Gastroesophageal sphincter (tissue), 4 donors: ENCODE data around the gene CCDC172. TPM values are rescaled to one million over a fixed set of nuclear protein-coding genes. Genes with fewer than 3 reads are reported as not detected.

Experiments
- ATAC-seq: fragments of 150-250 bp; one replicate; pipeline ENCODE4 v1.9.1; 2016; ENCODE audit warnings: mild to moderate bottlenecking, moderate library complexity
- H3K27ac ChIP-seq, 4 donors: fragments of 200-600 bp; sonication (generic) in 3 of 4; 1 replicate in 3 of 4; 2 replicates in 1 of 4; pipeline ENCODE4 v1.5.1; 2016 to 2019
- H3K27me3 ChIP-seq: fragments of 200-600 bp; sonication (generic); one replicate; pipeline ENCODE4 v1.5.1; 2019
- H3K36me3 ChIP-seq, 2 donors: fragments of 200-600 bp; sonication (generic); one replicate each; pipeline ENCODE4 v1.5.1; 2019; ENCODE audit warnings: control low read depth in 1 of 2
- H3K4me1 ChIP-seq, 3 donors: fragments of 200-600 bp; sonication (generic); 1 replicate in 2 of 3; 2 replicates in 1 of 3; pipeline ENCODE4 v1.5.1; 2016 to 2019; ENCODE audit warnings: control low read depth in 2 of 3
- H3K4me3 ChIP-seq, 2 donors: fragments of 200-600 bp; sonication (generic); one replicate each; pipeline ENCODE4 v1.5.1; 2019; ENCODE audit warnings: mild to moderate bottlenecking in 1 of 2, moderate library complexity in 1 of 2
- H3K9me3 ChIP-seq, 3 donors: fragments of 200-600 bp; sonication (generic); one replicate each; pipeline ENCODE4 v1.5.1; 2017 to 2019; ENCODE audit warnings: control low read depth in 2 of 3
- CTCF ChIP-seq, 4 experiments: fragments of 200-600 bp in 2 of 4; fragments of 450-650 bp in 2 of 4; sonication (generic) in 1 of 4; IDR thresholded peaks; one replicate each; pipeline ENCODE4 v1.5.1; 2017 to 2019; ENCODE audit warnings: antibody characterized with exemption in 4 of 4, mild to moderate bottlenecking in 2 of 4, moderate library complexity in 2 of 4
- EP300 ChIP-seq: sonication (generic); formaldehyde crosslinking; IDR thresholded peaks from one replicate; pipeline ENCODE4 v1.6.1; 2017; ENCODE audit warnings: antibody characterized with exemption, mild to moderate bottlenecking
- POLR2A ChIP-seq, 2 donors: fragments of 450-650 bp; IDR thresholded peaks; one replicate each; pipeline ENCODE4 v1.6.1; 2017; ENCODE audit warnings: antibody characterized with exemption in 2 of 2, mild to moderate bottlenecking in 2 of 2, moderate library complexity in 1 of 2
- POLR2AphosphoS5 ChIP-seq: sonication (generic); formaldehyde crosslinking; IDR thresholded peaks from one replicate; pipeline ENCODE4 v1.6.1; 2017; ENCODE audit warnings: antibody characterized with exemption
- WGBS, 2 donors: methylation state at CpG; one replicate each; pipeline ENCODE4 v1.1.5; 2018; ENCODE audit warnings: low coverage in 1 of 2; 5-methylcytosine and 5-hydroxymethylcytosine counted together
- total RNA-seq, 4 donors: library from RNA; depleted of rRNA; stranded (reverse); fragments of >200 nt; gene quantifications; one replicate each; pipeline ENCODE4 v1.1.0, GENCODE V29; 2016

Gene CCDC172
- total RNA-seq, 4 donors from 2014 or later: not detected

GRCh38 chr10:116298586-116298985 lies 25.7 kb upstream of the CCDC172 start:
- no peaks in the 10 kb centered on the region for H3K36me3 ChIP-seq
- no peaks in the 10 kb centered on the region for H3K4me1 ChIP-seq
- no peak overlapping the region for H3K4me3 ChIP-seq
- TF ChIP-seq POLR2A (IDR thresholded peaks at IDR 0.05) (no peak), POLR2AphosphoS5 (no peak), EP300 (no peak), CTCF (IDR thresholded peaks at IDR 0.05) (no peak)
- H3K27ac ChIP-seq: no peak overlapping the region
- ATAC-seq: no peak
- 75 to 85% methylated on average over 2 to 3 of the region's 3 CpGs for WGBS, 2 donors
- H3K9me3 ChIP-seq: no peaks in the 10 kb centered on the region
- H3K27me3 ChIP-seq: no peaks in the 10 kb centered on the region

GRCh38 chr10:116300542-116300941 lies 23.7 kb upstream of the CCDC172 start:
- no peaks in the 10 kb centered on the region for H3K4me1 ChIP-seq
- no peaks in the 10 kb centered on the region for H3K9me3 ChIP-seq
- no peaks in the 10 kb centered on the region for H3K36me3 ChIP-seq
- ATAC-seq: peak; percentile 55
- H3K27me3 ChIP-seq: no peaks in the 10 kb centered on the region
- H3K27ac ChIP-seq: no peak overlapping the region
- H3K4me3 ChIP-seq: no peak overlapping the region
- no peak for TF ChIP-seq POLR2A (IDR thresholded peaks at IDR 0.05)
- no peak for TF ChIP-seq EP300
- no peak for TF ChIP-seq POLR2AphosphoS5
- TF ChIP-seq CTCF (IDR thresholded peaks at IDR 0.05): no peak
- WGBS, 2 donors: 20 to 50% methylated on average over 1 of the region's 1 CpG

GRCh38 chr10:116304923-116305322 lies 19.3 kb upstream of the CCDC172 start:
- 53 to 71% methylated on average over 1 of the region's 1 CpG for WGBS, 2 donors
- ATAC-seq: no peak
- no peaks in the 10 kb centered on the region for H3K36me3 ChIP-seq
- H3K9me3 ChIP-seq: no peaks in the 10 kb centered on the region
- H3K4me3 ChIP-seq: no peak overlapping the region
- no peaks in the 10 kb centered on the region for H3K4me1 ChIP-seq
- TF ChIP-seq CTCF (IDR thresholded peaks at IDR 0.05): no peak
- TF ChIP-seq POLR2AphosphoS5: no peak
- TF ChIP-seq EP300: no peak
- no peak for TF ChIP-seq POLR2A (IDR thresholded peaks at IDR 0.05)
- no peak overlapping the region for H3K27ac ChIP-seq
- no peaks in the 10 kb centered on the region for H3K27me3 ChIP-seq

- Histone ChIP-seq H3K36me3 (no peaks in the 10 kb centered on the region), H3K27ac (no peak overlapping the region), H3K9me3 (no peaks in the 10 kb centered on the region), H3K4me3 (no peak overlapping the region), H3K27me3 (no peaks in the 10 kb centered on the region), H3K4me1 (no peaks in the 10 kb centered on the region)
- no peak for ATAC-seq
- WGBS, 2 donors: 73 to 86% methylated on average over 2 of the region's 2 CpGs
- TF ChIP-seq POLR2A (IDR thresholded peaks at IDR 0.05) (no peak), CTCF (IDR thresholded peaks at IDR 0.05) (no peak), POLR2AphosphoS5 (no peak), EP300 (no peak)
These were observed 17.4 kb upstream of the CCDC172 start for GRCh38 chr10:116306847-116307246.

- H3K4me1 ChIP-seq: no peaks in the 10 kb centered on the region
- no peak for ATAC-seq
- 69 to 83% methylated on average over 3 to 4 of the region's 4 CpGs for WGBS, 2 donors
- no peaks in the 10 kb centered on the region for H3K36me3 ChIP-seq
- no peaks in the 10 kb centered on the region for H3K9me3 ChIP-seq
- H3K27me3 ChIP-seq: no peaks in the 10 kb centered on the region
- H3K27ac ChIP-seq: no peak overlapping the region
- TF ChIP-seq CTCF (IDR thresholded peaks at IDR 0.05) (no peak), EP300 (no peak)
- H3K4me3 ChIP-seq: no peak overlapping the region
These were observed 16.8 kb upstream of the CCDC172 start for GRCh38 chr10:116307455-116307854.
